ENCODE data around the gene ABCB8. TPM values are rescaled to one million over a fixed set of nuclear protein-coding genes. Genes with fewer than 3 reads are reported as not detected.

Gene ABCB8
- total and polyA plus RNA-seq, 9 of the 15 experiments (the other 6 are each of a cell fraction or from before 2014, with no cell fraction given): 7.6 to 106 (median 36.3) TPM

- Histone ChIP-seq H3K4me2 (ENCODE audit: insufficient read depth, low read length) (peak overlapping the region; percentile 85), H4K20me1 (replicated peaks; ENCODE audit: control insufficient read depth, insufficient read depth, low read length) (peaks cover 9% of the 10 kb centered on the region; the same call in 1 of the 2 replicates), H2AFZ (ENCODE audit: low read depth, low read length) (no peak overlapping the region), H3K9me1 (ENCODE audit: control insufficient read depth, insufficient read depth, low read length) (peaks cover 3% of the 10 kb centered on the region), H3K9me3 (replicated peaks; ENCODE audit: control insufficient read depth, insufficient read depth, low read depth, low read length) (no peaks in the 10 kb centered on the region), H3K79me2 (ENCODE audit: control insufficient read depth, insufficient read depth, low read length) (peaks cover 26% of the 10 kb centered on the region), H3K9ac (ENCODE audit: insufficient read depth in 1 of 2, low read depth in 2 of 2, low read length in 2 of 2) (peak overlapping the region in 1 of 2 experiments; percentile 77; a peak in 2 of 4 replicates), H3K4me3 (no peak overlapping the region), H3K27ac (ENCODE audit: extremely low read depth, low read depth, low read length) (no peak overlapping the region), H3K4me1 (replicated peaks in 1 of 2; ENCODE audit: control insufficient read depth in 2 of 2, insufficient read depth in 2 of 2, low read length in 2 of 2) (peaks cover 37 to 55% of the 10 kb centered on the region in 2 experiments), H3K27me3 (ENCODE audit: control insufficient read depth in 2 of 2, insufficient read depth in 2 of 2, low read length in 2 of 2) (peaks cover 23 to 29% of the 10 kb centered on the region in 2 experiments), H3K36me3 (ENCODE audit: control insufficient read depth, insufficient read depth, low read length) (no peaks in the 10 kb centered on the region)
- TF ChIP-seq MIER1 (IDR thresholded peaks at IDR 0.05; ENCODE audit: low read depth): 0 out of 2 replicates have a peak, but pooled peaks have one; percentile 3
- TF ChIP-seq PRDM10 (IDR thresholded peaks at IDR 0.05; ENCODE audit: partially characterized antibody): no peak
- TF ChIP-seq BRF2 (IDR thresholded peaks at IDR 0.05; ENCODE audit: borderline replicate concordance, insufficient read depth, insufficient read length): no peak
- no peak for TF ChIP-seq ELF1 (tag; IDR thresholded peaks at IDR 0.05)
- no peak for TF ChIP-seq MED1 (CRISPR knock-in tag; IDR thresholded peaks at IDR 0.05; ENCODE audit: borderline replicate concordance)
- TF ChIP-seq ASH1L (IDR thresholded peaks at IDR 0.05; ENCODE audit: borderline replicate concordance, low read depth, partially characterized antibody): no peak
- no peak for TF ChIP-seq ZNF830 (CRISPR knock-in tag; IDR thresholded peaks at IDR 0.05)
- 15% methylated on average over 7 of the region's 7 CpGs for WGBS (ENCODE audit: insufficient coverage, low coverage, missing lambda C conversion rate)
- no peak for FAIRE-seq
- no peak for DNase-seq (ENCODE audit: extremely low read depth in 1 of 4, low spot score in 3 of 4)
- no TSS peak for BruUV-seq (replicated peaks)
- CTCF ChIA-PET (ENCODE audit: low intra/inter-chr PET ratio): interaction anchor here (0.9 to 1.0 kb wide), 2 partner anchors 9 to 81 kb away, joined by 4 to 7 read pairs; no protein-coding TSS in a partner anchor
- intact Hi-C loops (cut with micrococcal nuclease) (no loop called here), in situ Hi-C loops (cut with MboI) (no loop called here)
- POLR2A ChIA-PET: interaction anchor here (0.7 to 1.6 kb wide), 13 partner anchors 11 to 113 kb away, joined by 3 to 10 read pairs (median 3); partner anchors contain the start of gene NOS3
- ATAC-seq: no peak
Measured at GRCh38 chr7:150979713-150980390, 48.4 kb upstream of the ABCB8 start.

Data from K562 (cell line).